GM23248 (cell line): Measurements from ENCODE around the gene APBA2.

Source experiments
- EZH2 ChIP-seq: fragments of 200-600 bp; sonication (generic); IDR thresholded peaks from 2 replicates; pipeline ENCODE4 v1.6.1; 2018; ENCODE audit warnings: antibody characterized with exemption, mild to moderate bottlenecking; ENCODE audit not compliant: insufficient read depth, poor library complexity, severe bottlenecking
- EZH2phosphoT487 ChIP-seq: fragments of 200-600 bp; sonication (generic); IDR thresholded peaks from 2 replicates; pipeline ENCODE4 v1.6.1; 2018; ENCODE audit warnings: antibody characterized with exemption, moderate library complexity, mild to moderate bottlenecking, low read depth; ENCODE audit not compliant: insufficient read depth

DNA sequence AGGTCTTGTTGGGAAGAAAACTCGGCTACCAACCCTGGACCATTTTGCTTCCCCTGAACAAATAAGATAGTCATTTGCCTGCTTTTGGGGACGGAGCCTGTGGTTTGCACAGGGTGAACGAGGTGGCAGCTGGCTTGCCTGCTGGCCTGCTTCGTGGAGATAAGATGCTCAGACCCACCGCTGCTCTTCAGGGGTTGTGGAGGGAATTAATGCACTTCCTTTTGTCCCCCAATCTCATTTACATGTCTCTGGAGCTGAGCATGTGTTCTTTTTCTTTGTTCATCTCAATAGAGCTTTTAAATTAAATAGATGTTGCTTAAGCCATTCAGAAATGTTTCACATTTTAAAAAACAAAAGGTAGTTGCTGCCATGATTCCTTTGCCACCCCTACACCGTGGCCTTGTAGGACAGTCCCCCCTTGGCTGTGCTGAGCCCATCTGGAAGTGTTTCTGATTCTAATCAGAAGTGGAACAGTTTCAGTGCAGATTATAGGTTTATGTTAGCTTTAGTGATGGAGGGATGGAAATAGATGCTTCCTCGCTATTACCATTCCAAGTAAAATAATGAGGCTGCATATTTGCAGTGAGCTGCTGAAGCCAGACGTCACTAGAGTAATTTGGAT, 25.6 kb downstream of the APBA2 start:
- TF ChIP-seq EZH2 (no peak), EZH2phosphoT487 (no peak)
